Measurements from ENCODE around the gene ELF3. TPM values are rescaled to one million over a fixed set of nuclear protein-coding genes. Genes with fewer than 3 reads are reported as not detected.

Gene ELF3
- total and polyA plus RNA-seq, 2 of the 13 experiments (the other 11 are each of a cell fraction or from before 2014, with no cell fraction given) = 11.5 to 55.1 TPM

DNA sequence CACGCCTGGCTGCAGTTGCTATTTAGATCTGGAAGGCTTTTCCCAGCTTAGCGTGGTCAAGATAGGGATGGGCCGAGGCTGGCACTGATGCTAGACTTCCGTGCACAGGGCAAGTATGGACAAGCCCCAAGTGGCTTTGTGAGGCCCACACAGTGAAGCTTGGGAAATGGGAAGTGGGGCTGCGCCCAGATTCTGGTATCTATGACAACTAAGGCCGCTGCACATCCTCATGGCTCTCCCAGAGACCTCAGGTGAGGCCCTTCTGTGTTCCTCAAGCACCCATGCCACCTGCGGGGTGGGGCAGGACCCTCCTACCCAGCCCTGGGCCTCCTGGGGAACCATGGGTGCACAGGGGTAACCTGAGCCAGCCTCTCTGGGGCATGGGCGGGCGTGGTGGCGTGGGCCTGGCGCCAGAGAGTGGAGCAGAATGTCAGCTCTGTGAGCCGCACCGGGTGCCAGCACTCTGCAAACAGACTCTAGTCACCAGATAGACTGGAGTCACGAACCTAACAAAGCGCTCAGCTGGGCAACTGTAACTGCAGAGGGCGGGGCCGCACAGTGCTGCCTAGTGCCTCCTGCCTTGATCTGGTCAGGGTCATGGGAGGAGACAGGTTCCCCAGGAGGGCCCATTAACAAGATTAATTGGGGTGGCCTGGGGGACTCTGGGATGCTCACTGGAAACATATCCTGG lies 46.4 kb downstream of the ELF3 start (continued):
- TF ChIP-seq, protein P1, sequence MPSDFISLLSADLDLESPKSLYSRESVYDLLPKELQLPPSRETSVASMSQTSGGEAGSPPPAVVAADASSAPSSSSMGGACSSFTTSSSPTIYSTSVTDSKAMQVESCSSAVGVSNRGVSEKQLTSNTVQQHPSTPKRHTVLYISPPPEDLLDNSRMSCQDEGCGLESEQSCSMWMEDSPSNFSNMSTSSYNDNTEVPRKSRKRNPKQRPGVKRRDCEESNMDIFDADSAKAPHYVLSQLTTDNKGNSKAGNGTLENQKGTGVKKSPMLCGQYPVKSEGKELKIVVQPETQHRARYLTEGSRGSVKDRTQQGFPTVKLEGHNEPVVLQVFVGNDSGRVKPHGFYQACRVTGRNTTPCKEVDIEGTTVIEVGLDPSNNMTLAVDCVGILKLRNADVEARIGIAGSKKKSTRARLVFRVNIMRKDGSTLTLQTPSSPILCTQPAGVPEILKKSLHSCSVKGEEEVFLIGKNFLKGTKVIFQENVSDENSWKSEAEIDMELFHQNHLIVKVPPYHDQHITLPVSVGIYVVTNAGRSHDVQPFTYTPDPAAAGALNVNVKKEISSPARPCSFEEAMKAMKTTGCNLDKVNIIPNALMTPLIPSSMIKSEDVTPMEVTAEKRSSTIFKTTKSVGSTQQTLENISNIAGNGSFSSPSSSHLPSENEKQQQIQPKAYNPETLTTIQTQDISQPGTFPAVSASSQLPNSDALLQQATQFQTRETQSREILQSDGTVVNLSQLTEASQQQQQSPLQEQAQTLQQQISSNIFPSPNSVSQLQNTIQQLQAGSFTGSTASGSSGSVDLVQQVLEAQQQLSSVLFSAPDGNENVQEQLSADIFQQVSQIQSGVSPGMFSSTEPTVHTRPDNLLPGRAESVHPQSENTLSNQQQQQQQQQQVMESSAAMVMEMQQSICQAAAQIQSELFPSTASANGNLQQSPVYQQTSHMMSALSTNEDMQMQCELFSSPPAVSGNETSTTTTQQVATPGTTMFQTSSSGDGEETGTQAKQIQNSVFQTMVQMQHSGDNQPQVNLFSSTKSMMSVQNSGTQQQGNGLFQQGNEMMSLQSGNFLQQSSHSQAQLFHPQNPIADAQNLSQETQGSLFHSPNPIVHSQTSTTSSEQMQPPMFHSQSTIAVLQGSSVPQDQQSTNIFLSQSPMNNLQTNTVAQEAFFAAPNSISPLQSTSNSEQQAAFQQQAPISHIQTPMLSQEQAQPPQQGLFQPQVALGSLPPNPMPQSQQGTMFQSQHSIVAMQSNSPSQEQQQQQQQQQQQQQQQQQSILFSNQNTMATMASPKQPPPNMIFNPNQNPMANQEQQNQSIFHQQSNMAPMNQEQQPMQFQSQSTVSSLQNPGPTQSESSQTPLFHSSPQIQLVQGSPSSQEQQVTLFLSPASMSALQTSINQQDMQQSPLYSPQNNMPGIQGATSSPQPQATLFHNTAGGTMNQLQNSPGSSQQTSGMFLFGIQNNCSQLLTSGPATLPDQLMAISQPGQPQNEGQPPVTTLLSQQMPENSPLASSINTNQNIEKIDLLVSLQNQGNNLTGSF (CRISPR knock-in tag; IDR thresholded peaks at IDR 0.05) = no peak
- TF ChIP-seq KLF16 (CRISPR knock-in tag; IDR thresholded peaks at IDR 0.05) (no peak), NFE2L2 (IDR thresholded peaks at IDR 0.05; ENCODE audit: low read length) (no peak), HOXA3 (CRISPR knock-in tag; IDR thresholded peaks at IDR 0.05) (peak; percentile 13; the same call in 1 of the 2 replicates), ZNF292 (CRISPR knock-in tag; IDR thresholded peaks at IDR 0.05; ENCODE audit: borderline replicate concordance, low read depth) (peak; percentile 63; the same call in 1 of the 2 replicates), IRX3 (CRISPR knock-in tag; IDR thresholded peaks at IDR 0.05; ENCODE audit: borderline replicate concordance, low read depth) (no peak), ZNF615 (CRISPR knock-in tag; IDR thresholded peaks at IDR 0.05; ENCODE audit: borderline replicate concordance) (no peak), KDM6A (CRISPR knock-in tag; IDR thresholded peaks at IDR 0.05; ENCODE audit: low read depth) (no peak), GABPB1 (CRISPR knock-in tag; IDR thresholded peaks at IDR 0.05) (no peak; the same call in 1 of the 2 replicates), ZNF30 (CRISPR knock-in tag; IDR thresholded peaks at IDR 0.05) (no peak), ZFP82 (CRISPR knock-in tag; IDR thresholded peaks at IDR 0.05; ENCODE audit: borderline replicate concordance) (no peak), KLF13 (CRISPR knock-in tag; IDR thresholded peaks at IDR 0.05) (no peak), ZMYM4 (CRISPR knock-in tag; IDR thresholded peaks at IDR 0.05) (0 out of 2 replicates have a peak, but pooled peaks have one; percentile 11), ZNF572 (CRISPR knock-in tag; IDR thresholded peaks at IDR 0.05) (0 out of 2 replicates have a peak, but pooled peaks have one; percentile 27), ELF3 (CRISPR knock-in tag; IDR thresholded peaks at IDR 0.05) (0 out of 2 replicates have a peak, but pooled peaks have one; percentile 18), PLRG1 (conservative IDR thresholded peaks at IDR 0.05) (no peak), ARNT2 (CRISPR knock-in tag; IDR thresholded peaks at IDR 0.05; ENCODE audit: low read depth) (0 out of 2 replicates have a peak, but pooled peaks have one; percentile 16), ZNF274 (CRISPR knock-in tag; IDR thresholded peaks at IDR 0.05) (no peak)
- TF ChIP-seq, protein P2, sequence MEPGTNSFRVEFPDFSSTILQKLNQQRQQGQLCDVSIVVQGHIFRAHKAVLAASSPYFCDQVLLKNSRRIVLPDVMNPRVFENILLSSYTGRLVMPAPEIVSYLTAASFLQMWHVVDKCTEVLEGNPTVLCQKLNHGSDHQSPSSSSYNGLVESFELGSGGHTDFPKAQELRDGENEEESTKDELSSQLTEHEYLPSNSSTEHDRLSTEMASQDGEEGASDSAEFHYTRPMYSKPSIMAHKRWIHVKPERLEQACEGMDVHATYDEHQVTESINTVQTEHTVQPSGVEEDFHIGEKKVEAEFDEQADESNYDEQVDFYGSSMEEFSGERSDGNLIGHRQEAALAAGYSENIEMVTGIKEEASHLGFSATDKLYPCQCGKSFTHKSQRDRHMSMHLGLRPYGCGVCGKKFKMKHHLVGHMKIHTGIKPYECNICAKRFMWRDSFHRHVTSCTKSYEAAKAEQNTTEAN (CRISPR knock-in tag; conservative IDR thresholded peaks at IDR 0.05) = 0 out of 2 replicates have a peak, but pooled peaks have one; percentile 21
- TF ChIP-seq, protein P3, sequence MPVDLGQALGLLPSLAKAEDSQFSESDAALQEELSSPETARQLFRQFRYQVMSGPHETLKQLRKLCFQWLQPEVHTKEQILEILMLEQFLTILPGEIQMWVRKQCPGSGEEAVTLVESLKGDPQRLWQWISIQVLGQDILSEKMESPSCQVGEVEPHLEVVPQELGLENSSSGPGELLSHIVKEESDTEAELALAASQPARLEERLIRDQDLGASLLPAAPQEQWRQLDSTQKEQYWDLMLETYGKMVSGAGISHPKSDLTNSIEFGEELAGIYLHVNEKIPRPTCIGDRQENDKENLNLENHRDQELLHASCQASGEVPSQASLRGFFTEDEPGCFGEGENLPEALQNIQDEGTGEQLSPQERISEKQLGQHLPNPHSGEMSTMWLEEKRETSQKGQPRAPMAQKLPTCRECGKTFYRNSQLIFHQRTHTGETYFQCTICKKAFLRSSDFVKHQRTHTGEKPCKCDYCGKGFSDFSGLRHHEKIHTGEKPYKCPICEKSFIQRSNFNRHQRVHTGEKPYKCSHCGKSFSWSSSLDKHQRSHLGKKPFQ (CRISPR knock-in tag; IDR thresholded peaks at IDR 0.05; ENCODE audit: insufficient replicate concordance) = no peak
- TF ChIP-seq, protein P4, sequence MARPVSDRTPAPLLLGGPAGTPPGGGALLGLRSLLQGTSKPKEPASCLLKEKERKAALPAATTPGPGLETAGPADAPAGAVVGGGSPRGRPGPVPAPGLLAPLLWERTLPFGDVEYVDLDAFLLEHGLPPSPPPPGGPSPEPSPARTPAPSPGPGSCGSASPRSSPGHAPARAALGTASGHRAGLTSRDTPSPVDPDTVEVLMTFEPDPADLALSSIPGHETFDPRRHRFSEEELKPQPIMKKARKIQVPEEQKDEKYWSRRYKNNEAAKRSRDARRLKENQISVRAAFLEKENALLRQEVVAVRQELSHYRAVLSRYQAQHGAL (CRISPR knock-in tag; IDR thresholded peaks at IDR 0.05; ENCODE audit: not compliant biosample characterization) = no peak
